Activated CD4-positive, CD25-positive, alpha-beta regulatory T cell treated with anti-CD3 and anti-CD28 coated beads, Interleukin-2, amount 50 U/mL, for 24 hours (primary cell): ENCODE data around the gene GNPTG.

Experiments
- ATAC-seq, 2 donors: fragments of 150-1000 bp; cut with Tn5 transposase; one replicate each; pipeline ENCODE4 v1.10.0; 2021; ENCODE audit warnings: mild to moderate bottlenecking in 1 of 2, moderate library complexity in 1 of 2

The GNPTG gene

GRCh38 chr16:1372292-1372950 is 20.7 kb downstream of the GNPTG start:
- ATAC-seq = no peak

GRCh38 chr16:1374418-1375297 is 22.9 kb downstream of the GNPTG start:
- no peak for ATAC-seq

GRCh38 chr16:1375298-1375640 is 23.5 kb downstream of the GNPTG start:
- ATAC-seq = no peak

- no peak for ATAC-seq
Measured at GRCh38 chr16:1375741-1376410, 24.1 kb downstream of the GNPTG start.

GRCh38 chr16:1377406-1378010 is 25.8 kb downstream of the GNPTG start:
- no peak for ATAC-seq

- no peak for ATAC-seq
Measured at GRCh38 chr16:1378087-1378803, 26.5 kb downstream of the GNPTG start.

GRCh38 chr16:1378804-1379303 is 27.1 kb downstream of the GNPTG start:
- ATAC-seq = peak; percentile 83

- ATAC-seq = peak; percentile 68 to 74
Measured at GRCh38 chr16:1379304-1380076, 27.8 kb downstream of the GNPTG start.

- ATAC-seq = no peak
Measured at GRCh38 chr16:1380195-1380594, 28.5 kb downstream of the GNPTG start.

- no peak for ATAC-seq
Measured at GRCh38 chr16:1381612-1382406, 30.1 kb downstream of the GNPTG start.

- no peak for ATAC-seq
Measured at GRCh38 chr16:1383556-1383955, 31.8 kb downstream of the GNPTG start.

GRCh38 chr16:1385232-1385631 is 33.5 kb downstream of the GNPTG start:
- ATAC-seq = no peak

- no peak for ATAC-seq
Measured at GRCh38 chr16:1387331-1387730, 35.6 kb downstream of the GNPTG start.

- no peak for ATAC-seq
Measured at GRCh38 chr16:1389762-1390161, 38.0 kb downstream of the GNPTG start.

GRCh38 chr16:1390239-1390779 is 38.6 kb downstream of the GNPTG start:
- ATAC-seq = no peak

- no peak for ATAC-seq
Measured at GRCh38 chr16:1392826-1393225, 41.1 kb downstream of the GNPTG start.

- no peak for ATAC-seq
Measured at GRCh38 chr16:1393613-1394176, 42.0 kb downstream of the GNPTG start.

GRCh38 chr16:1394367-1394951 is 42.7 kb downstream of the GNPTG start:
- no peak for ATAC-seq

- ATAC-seq = no peak
Measured at GRCh38 chr16:1395444-1396031, 43.8 kb downstream of the GNPTG start.
